NCI-H526 (cell line): ENCODE measurements around the gene ZBED5.
A peak's percentile ranks its signal among the peaks of the same experiment; 100 is the strongest.
"Not testable (repeated sequence)": the region's sequence is repeated elsewhere in the genome, so short reads cannot be mapped to it uniquely, and the experiment has no call there.

Experiments
- DNase-seq, 2 experiments: peaks; one replicate each; lab custom pipeline; 2025; lab: John Stamatoyannopoulos, UW

The ZBED5 gene

GRCh38 chr11:10857709-10858438, at the start of gene ZBED5:
Gene ZBED5, minus strand, starts transcription at chr11:10858053. Its CDS starts 3,108 bp downstream, at chr11:10854945.
- DNase-seq = peak; percentile 98 to 99

DNA sequence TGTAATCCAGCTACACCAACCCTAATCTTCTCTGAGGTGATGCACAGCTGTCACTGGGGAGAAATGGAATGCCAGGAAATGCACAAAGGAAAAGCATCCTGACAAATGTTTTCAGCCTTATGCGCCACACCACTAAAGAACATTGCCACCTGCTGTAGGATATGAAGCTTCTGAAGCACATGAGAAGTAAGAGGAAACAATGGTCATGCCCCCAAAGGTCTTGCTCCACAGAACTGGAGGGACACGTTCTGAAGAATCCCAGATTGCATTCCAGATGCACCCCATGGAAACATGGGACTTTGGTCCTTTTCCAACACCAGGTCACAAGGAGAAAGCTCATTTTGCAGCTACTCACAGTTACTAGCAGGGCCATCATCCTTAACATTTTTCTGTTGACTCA, 48.7 kb upstream of the ZBED5 start:
- DNase-seq = no peak

DNA sequence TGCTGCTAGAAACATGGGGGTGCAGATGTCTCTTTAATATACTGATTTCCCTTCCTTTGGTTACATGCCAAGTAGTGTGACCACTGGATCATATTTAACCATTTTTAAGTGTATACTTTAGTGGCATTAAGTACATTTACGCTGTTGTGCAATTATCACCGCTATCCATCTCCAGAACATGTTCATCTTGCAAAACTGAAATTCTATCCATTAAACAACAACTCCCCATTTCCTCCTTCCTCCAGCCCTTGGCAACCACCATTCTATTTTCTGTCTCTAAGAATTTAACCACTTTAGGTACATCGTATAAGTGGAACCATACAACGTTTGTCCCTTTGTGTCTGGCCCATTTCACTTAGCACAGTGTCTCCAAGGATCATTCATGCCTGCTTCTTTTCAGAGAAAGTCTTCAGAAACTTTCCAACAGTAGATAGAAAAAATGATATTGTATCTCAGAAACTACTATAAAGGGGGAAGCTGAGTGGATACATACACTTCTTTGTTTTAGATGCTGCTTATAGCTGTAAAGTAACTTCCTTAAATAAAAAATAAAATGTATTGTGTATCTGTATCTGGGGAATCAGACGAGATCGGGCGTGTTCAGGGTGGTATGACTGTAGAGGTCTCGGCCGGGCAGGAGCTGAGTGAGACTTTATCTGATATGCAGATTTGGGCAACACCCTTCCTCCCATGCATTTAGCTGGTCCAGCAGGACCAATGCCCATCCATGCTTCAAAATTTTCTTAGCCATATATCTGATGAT, 44.6 kb upstream of the ZBED5 start:
- no peak for DNase-seq

DNA sequence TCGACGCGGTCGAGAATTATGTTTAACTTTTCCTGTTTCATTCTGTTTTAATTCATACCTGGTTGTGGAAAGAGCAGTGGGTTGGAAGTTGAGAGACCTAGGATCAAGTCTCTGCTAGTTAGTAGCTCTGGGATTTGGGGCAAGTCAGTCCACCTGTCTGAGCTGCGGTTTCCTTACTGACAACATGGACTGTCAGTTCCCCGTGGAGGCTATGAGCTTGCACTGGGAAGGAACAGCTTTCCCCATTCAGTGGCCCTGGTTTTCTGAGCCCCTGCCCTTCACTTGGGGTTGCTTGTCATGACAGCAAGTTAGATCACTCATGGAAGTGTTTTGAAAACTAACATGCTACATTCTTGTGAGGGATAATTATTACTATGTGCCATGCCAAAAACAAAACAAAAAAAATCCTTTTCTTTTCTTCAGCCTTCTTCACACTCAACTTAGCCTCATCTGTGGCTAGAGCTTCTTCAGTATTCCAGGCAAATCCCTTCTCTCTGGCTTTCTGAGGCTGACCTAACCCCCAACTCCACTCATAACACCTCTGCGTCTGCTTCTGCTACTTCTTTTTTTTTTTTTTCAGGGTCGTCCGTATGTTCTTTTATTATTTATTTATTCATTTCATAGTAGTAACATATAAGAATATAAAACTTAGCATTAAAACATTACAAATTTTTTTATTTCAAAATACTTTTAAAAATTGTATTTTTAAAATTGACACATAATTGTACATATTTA, 43.0 kb upstream of the ZBED5 start:
- DNase-seq = peak in 1 of 2 experiments; percentile 16

GRCh38 chr11:10899121-10899830, 41.4 kb upstream of the ZBED5 start:
- DNase-seq = peak; percentile 8 to 31

- no peak for DNase-seq
These were observed 40.8 kb upstream of the ZBED5 start for GRCh38 chr11:10898763-10899025.

- no peak for DNase-seq
These were observed 40.3 kb upstream of the ZBED5 start for GRCh38 chr11:10898003-10898762.

- no peak for DNase-seq
These were observed 39.3 kb upstream of the ZBED5 start for GRCh38 chr11:10897150-10897549.

GRCh38 chr11:10896493-10896892, 38.6 kb upstream of the ZBED5 start:
- no peak for DNase-seq

DNA sequence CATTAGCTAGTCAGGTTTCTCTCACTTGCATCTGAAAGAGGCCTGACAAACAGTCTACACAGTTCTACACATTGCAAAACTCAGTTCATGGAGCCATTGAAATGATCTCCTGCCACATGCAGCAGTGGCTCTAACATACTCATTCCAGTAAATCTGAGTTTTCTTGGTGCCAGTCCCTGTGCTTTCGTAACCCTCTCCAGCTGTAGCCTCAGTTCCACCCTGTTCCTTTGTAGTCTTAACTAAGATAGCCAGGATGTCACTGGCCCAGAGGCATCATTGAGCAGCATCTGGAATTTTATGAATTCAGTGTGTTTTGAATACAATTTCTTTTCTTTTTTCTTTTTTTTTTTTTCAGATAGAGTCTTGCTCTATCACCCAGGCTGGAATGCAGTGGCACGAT, 37.4 kb upstream of the ZBED5 start:
- DNase-seq = no peak

DNA sequence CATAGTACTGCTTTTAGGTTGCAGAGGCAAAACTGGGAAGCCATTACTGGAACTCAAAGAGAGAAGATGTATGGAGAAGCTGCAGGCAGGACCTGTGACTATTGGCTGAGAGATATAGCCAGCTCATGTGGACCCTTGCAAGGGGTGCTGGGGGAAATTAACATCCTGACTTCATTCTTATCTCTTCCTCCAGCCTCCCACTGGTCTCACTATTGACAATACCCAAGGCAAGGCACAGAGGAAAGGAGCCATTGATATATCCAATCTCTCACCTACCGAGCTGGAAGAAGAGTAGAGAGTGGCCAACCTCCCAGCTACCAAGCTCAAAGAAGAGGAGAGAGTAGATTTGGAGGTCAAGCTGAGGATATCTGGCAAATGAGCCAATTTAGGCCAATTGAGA, 36.8 kb upstream of the ZBED5 start:
- no peak for DNase-seq

GRCh38 chr11:10893714-10894151, 35.9 kb upstream of the ZBED5 start:
- DNase-seq = no peak

- no peak for DNase-seq
These were observed 34.4 kb upstream of the ZBED5 start for GRCh38 chr11:10892250-10892649.

DNA sequence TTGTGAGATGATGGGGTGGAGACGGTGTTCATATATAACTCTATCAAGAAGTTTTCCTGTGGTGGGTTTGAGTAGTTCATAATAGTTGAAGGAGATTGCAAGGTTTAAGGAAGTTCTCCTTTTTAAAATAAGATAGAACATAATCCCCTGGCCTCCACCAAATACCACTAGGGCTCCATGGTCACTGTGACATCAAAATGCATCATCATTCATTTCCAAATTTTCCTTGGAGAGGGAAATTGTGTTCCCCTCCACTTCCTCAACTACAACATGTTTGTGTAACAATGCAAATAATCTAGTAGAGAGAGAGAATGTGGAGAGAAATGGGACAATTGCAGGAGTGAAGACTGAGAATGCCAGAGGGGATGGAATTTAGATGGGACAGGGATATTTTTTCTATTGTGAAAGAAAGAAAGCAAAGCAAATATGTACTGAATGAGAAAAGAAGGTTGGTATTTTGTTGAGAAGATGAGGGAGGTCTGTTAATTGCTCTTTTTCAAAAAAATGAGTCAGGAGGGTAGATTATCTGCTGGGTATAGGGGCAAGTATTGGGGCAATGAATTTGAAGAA, 33.4 kb upstream of the ZBED5 start:
- DNase-seq = no peak

DNA sequence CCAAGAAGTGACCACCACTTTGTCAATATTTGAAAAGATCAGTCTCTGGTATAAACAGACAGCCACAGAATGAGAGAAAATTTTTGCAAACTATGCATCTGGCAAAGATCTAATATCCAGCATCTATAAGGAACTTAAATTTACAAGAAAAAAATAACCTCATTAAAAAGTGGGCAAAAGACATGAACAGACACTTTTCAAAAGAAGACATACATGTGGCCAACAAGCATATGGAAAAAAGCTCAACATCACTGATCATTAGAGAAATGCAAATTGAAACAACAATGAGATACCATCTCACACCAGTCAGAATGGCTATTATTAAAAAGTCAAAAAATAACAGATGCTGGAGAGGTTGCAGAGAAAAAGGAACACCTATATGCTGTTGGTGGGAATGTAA, 32.2 kb upstream of the ZBED5 start:
- DNase-seq = not testable (repeated sequence)

DNA sequence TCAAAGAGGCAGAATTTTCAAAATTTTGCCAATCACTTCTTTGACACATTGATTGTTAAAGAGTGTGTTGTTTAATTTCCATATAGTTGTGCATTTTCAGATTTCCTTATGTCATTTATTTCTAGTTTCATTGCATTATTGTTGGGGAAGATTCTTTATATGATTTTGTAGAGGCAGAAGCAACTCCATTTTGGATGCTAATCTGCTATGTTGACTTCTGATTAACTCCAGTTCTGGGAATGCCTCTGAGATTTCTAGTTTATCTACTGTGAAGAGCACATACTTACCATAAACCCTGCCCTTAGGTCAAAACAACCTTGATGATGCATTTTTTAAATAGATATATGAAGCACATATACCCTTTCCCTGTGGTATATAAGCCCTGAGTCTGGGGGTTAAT, 29.5 kb upstream of the ZBED5 start:
- no peak for DNase-seq

DNA sequence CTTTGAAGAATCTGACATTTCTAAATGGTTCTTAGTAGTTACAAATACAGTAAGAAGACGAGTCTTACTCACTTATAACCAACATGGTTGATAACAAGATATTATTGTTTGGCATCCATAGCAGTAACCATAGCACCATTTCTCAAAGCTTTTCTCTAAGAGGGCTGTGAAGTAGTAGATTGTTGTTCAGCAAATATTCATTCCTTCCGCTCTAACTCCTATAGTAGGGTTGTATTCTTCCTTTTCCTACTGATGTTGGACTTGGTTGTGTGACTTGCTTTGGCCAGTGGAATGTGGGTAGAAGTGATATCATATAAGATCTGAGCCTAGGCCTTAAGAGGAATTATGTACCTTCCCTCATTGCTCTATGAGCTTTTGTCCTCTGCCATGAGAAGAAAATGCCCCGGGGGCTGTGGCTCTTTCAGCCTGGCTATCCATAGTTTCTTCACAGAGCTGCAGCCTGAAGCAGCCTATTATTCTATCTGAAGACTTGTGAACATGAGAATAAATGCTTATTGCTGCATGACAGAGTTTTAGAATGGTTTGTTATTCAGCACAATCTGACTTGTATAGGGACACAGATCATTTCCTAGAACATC, 28.9 kb upstream of the ZBED5 start:
- no peak for DNase-seq

- no peak for DNase-seq
These were observed 28.0 kb upstream of the ZBED5 start for GRCh38 chr11:10885703-10886363.

DNA sequence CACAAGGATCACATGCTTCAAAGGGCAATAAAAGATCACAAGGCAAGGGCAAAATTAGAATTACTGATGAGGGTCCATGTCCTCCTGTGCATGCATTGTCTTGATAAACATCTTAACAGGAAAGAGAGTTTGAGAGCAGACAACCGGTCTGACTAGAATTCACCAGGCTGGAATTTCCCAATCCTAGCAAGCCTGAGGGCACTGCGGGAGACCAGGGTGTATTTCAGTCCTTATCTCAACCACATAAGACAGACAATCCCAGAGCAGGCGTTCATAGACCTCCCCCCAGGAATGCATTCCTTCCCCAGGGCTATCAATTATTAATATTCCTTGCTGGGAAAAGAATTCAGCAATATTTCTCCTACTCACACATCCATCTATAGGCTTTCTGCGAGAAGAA, 26.4 kb upstream of the ZBED5 start:
- DNase-seq = not testable (repeated sequence)

DNA sequence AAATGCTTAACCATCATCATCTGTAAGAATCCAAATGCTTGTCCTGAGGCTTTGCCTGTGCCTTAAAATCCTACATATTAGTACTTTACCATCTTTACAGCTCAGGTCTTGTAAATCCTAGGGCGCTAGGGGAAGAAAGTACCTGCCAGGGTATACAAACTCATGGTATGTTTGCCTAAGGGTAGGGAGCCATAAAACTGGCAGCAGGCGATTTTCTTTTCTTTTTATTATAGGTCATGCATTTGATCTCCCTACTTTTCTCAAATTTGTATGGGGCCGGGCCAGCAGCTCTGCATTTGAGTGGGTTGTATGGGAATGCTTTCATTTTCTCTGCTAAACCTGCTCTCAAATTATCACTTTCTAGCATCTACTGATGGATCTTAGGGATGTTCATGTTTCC, 24.0 kb upstream of the ZBED5 start:
- DNase-seq = no peak
